GM23338 (cell line): Measurements from ENCODE around the gene SEZ6.

Experiments used
- CREB1 ChIP-seq: fragments of 250-450 bp; sonication (Bioruptor Pico); IDR thresholded peaks from 2 replicates; pipeline ENCODE4 v1.5.0; 2020; ENCODE audit warnings: low read depth, mild to moderate bottlenecking, moderate library complexity
- EZH2 ChIP-seq: fragments of 200-600 bp; sonication (generic); IDR thresholded peaks from one replicate; pipeline ENCODE4 v1.8.0; 2017; ENCODE audit warnings: antibody characterized with exemption, mild to moderate bottlenecking, low read depth; ENCODE audit not compliant: unreplicated experiment
- EZH2phosphoT487 ChIP-seq: fragments of 200-600 bp; sonication (generic); IDR thresholded peaks from one replicate; pipeline ENCODE4 v1.8.1; 2018; ENCODE audit warnings: antibody characterized with exemption; ENCODE audit not compliant: unreplicated experiment
- NANOG ChIP-seq: IDR thresholded peaks from 2 replicates; pipeline ENCODE4 v1.6.1; 2016; ENCODE audit warnings: antibody characterized with exemption, borderline replicate concordance
- POLR2AphosphoS5 ChIP-seq: IDR thresholded peaks from 2 replicates; pipeline ENCODE4 v1.6.1; 2016; ENCODE audit warnings: antibody characterized with exemption, low read depth
- STAT1 ChIP-seq: IDR thresholded peaks from one replicate; pipeline ENCODE4 v1.6.1; 2016; ENCODE audit warnings: antibody characterized with exemption; ENCODE audit not compliant: unreplicated experiment
- ZNF114 ChIP-seq: fragments of 250-450 bp; sonication (Bioruptor Pico); IDR thresholded peaks from 2 replicates; pipeline ENCODE4 v1.5.0; 2020; ENCODE audit warnings: mild to moderate bottlenecking, moderate library complexity
- ZNF331 ChIP-seq: fragments of 250-450 bp; sonication (Bioruptor Pico); IDR thresholded peaks from 2 replicates; pipeline ENCODE4 v1.5.0; 2020; ENCODE audit warnings: low read depth, mild to moderate bottlenecking, moderate library complexity
- TF ChIP-seq, protein P1 (sequence below): IDR thresholded peaks from one replicate; pipeline ENCODE4 v1.6.1; 2018; ENCODE audit warnings: antibody characterized with exemption; ENCODE audit not compliant: unreplicated experiment
- TF ChIP-seq, protein P2 (sequence below), 2 experiments: fragments of 200-600 bp in 1 of 2; sonication (generic) in 1 of 2; conservative IDR thresholded peaks; 2 replicates each; pipeline versions ENCODE4 v1.5.1 to v1.6.1; 2016 to 2017; ENCODE audit warnings: antibody characterized with exemption in 2 of 2, low read depth in 2 of 2, mild to moderate bottlenecking in 2 of 2, moderate library complexity in 1 of 2
- TF ChIP-seq, protein P3 (sequence below): IDR thresholded peaks from 2 replicates; pipeline ENCODE4 v1.6.1; 2016; ENCODE audit warnings: antibody characterized with exemption

DNA sequence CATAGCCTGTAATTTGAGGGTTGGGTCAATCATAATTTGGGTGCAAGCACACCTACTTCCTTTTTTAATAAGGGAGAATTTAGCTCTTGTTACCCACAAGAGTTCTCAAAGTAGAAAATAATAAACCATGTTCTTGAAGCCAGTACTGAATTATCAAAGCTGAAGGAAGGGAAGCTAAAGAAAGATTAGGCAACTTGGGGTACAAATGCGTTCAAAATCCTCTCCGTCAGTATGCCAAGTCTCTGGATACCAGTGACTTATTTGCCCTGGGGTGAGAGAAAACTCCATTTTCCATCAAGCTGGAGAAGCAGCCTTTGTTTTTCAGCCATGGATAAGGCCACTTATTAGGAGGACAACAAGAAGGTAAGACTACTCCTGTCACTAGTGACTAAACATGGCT is 79.5 kb downstream of the SEZ6 start:
- TF ChIP-seq CREB1 (CRISPR knock-in tag): no peak
- TF ChIP-seq EZH2: no peak
- TF ChIP-seq EZH2phosphoT487: no peak
- TF ChIP-seq, protein P1, sequence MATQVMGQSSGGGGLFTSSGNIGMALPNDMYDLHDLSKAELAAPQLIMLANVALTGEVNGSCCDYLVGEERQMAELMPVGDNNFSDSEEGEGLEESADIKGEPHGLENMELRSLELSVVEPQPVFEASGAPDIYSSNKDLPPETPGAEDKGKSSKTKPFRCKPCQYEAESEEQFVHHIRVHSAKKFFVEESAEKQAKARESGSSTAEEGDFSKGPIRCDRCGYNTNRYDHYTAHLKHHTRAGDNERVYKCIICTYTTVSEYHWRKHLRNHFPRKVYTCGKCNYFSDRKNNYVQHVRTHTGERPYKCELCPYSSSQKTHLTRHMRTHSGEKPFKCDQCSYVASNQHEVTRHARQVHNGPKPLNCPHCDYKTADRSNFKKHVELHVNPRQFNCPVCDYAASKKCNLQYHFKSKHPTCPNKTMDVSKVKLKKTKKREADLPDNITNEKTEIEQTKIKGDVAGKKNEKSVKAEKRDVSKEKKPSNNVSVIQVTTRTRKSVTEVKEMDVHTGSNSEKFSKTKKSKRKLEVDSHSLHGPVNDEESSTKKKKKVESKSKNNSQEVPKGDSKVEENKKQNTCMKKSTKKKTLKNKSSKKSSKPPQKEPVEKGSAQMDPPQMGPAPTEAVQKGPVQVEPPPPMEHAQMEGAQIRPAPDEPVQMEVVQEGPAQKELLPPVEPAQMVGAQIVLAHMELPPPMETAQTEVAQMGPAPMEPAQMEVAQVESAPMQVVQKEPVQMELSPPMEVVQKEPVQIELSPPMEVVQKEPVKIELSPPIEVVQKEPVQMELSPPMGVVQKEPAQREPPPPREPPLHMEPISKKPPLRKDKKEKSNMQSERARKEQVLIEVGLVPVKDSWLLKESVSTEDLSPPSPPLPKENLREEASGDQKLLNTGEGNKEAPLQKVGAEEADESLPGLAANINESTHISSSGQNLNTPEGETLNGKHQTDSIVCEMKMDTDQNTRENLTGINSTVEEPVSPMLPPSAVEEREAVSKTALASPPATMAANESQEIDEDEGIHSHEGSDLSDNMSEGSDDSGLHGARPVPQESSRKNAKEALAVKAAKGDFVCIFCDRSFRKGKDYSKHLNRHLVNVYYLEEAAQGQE: no peak
- TF ChIP-seq, protein P2, sequence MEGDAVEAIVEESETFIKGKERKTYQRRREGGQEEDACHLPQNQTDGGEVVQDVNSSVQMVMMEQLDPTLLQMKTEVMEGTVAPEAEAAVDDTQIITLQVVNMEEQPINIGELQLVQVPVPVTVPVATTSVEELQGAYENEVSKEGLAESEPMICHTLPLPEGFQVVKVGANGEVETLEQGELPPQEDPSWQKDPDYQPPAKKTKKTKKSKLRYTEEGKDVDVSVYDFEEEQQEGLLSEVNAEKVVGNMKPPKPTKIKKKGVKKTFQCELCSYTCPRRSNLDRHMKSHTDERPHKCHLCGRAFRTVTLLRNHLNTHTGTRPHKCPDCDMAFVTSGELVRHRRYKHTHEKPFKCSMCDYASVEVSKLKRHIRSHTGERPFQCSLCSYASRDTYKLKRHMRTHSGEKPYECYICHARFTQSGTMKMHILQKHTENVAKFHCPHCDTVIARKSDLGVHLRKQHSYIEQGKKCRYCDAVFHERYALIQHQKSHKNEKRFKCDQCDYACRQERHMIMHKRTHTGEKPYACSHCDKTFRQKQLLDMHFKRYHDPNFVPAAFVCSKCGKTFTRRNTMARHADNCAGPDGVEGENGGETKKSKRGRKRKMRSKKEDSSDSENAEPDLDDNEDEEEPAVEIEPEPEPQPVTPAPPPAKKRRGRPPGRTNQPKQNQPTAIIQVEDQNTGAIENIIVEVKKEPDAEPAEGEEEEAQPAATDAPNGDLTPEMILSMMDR (conservative IDR thresholded peaks at IDR 0.05; ENCODE audit: low read depth in 2 of 2): no peak
- TF ChIP-seq POLR2AphosphoS5: no peak
- TF ChIP-seq, protein P3, sequence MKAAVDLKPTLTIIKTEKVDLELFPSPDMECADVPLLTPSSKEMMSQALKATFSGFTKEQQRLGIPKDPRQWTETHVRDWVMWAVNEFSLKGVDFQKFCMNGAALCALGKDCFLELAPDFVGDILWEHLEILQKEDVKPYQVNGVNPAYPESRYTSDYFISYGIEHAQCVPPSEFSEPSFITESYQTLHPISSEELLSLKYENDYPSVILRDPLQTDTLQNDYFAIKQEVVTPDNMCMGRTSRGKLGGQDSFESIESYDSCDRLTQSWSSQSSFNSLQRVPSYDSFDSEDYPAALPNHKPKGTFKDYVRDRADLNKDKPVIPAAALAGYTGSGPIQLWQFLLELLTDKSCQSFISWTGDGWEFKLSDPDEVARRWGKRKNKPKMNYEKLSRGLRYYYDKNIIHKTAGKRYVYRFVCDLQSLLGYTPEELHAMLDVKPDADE: no peak
- no peak for TF ChIP-seq STAT1
- no peak for TF ChIP-seq NANOG
- no peak for TF ChIP-seq ZNF114
- no peak for TF ChIP-seq ZNF331 (CRISPR knock-in tag)
